ENCODE data around the gene CFL2.

Gene CFL2

GRCh38 chr14:34714320-34715126 is at the start of gene CFL2:
Gene CFL2 (minus strand): TSS chr14:34714593. CDS start chr14:34714540, 53 bp downstream.
- peak; percentile 52 for DNase-seq (ENCODE audit: extremely low read depth, low read depth)

GRCh38 chr14:34755215-34755614 is 40.8 kb upstream of the CFL2 start:
- DNase-seq (ENCODE audit: extremely low read depth, low read depth): no peak
- TF ChIP-seq CTCF (IDR thresholded peaks at IDR 0.05; ENCODE audit: low read depth, low read length): no peak

More at GRCh38 chr14:34714320-34715126, at the start of gene CFL2:
- TF ChIP-seq CTCF (IDR thresholded peaks at IDR 0.05; ENCODE audit: low read depth, low read length): no peak

- TF ChIP-seq CTCF (IDR thresholded peaks at IDR 0.05; ENCODE audit: low read depth, low read length): no peak
- no peak for DNase-seq (ENCODE audit: extremely low read depth, low read depth)
These were observed 40.3 kb upstream of the CFL2 start for GRCh38 chr14:34754687-34755086.

GRCh38 chr14:34750670-34751069 is 36.3 kb upstream of the CFL2 start:
- DNase-seq (ENCODE audit: extremely low read depth, low read depth): no peak
- TF ChIP-seq CTCF (IDR thresholded peaks at IDR 0.05; ENCODE audit: low read depth, low read length): no peak

GRCh38 chr14:34750233-34750632 is 35.8 kb upstream of the CFL2 start:
- no peak for DNase-seq (ENCODE audit: extremely low read depth, low read depth)
- TF ChIP-seq CTCF (IDR thresholded peaks at IDR 0.05; ENCODE audit: low read depth, low read length): no peak

GRCh38 chr14:34749408-34749807 is 35.0 kb upstream of the CFL2 start:
- TF ChIP-seq CTCF (IDR thresholded peaks at IDR 0.05; ENCODE audit: low read depth, low read length): no peak
- no peak for DNase-seq (ENCODE audit: extremely low read depth, low read depth)

GRCh38 chr14:34742270-34743115 is 28.1 kb upstream of the CFL2 start:
- TF ChIP-seq CTCF (IDR thresholded peaks at IDR 0.05; ENCODE audit: low read depth, low read length): no peak
- no peak for DNase-seq (ENCODE audit: extremely low read depth, low read depth)
